Neural cell (in vitro differentiated cells): ENCODE data around the gene AHI1. TPM values are rescaled to one million over a fixed set of nuclear protein-coding genes. Genes with fewer than 3 reads are reported as not detected.

Experiments
- H2AFZ ChIP-seq: fragments of 200-600, 300-800 bp; sonication (generic), shearing (Covaris generic); 2 replicates; pipeline ENCODE4 v1.6.0; 2014; ENCODE audit warnings: low read depth, mild to moderate bottlenecking, antibody characterized with exemption, low read length, moderate library complexity
- H3F3A ChIP-seq: fragments of 200-600 bp; shearing (Covaris generic); 2 replicates; pipeline ENCODE4 v1.6.1; 2016; ENCODE audit warnings: mild to moderate bottlenecking, moderate library complexity, mixed read lengths, antibody characterized with exemption, low read length; ENCODE audit not compliant: insufficient read depth, poor library complexity, severe bottlenecking
- H3K27ac ChIP-seq: fragments of 200-600, 300-800 bp; sonication (generic), shearing (Covaris generic); 2 replicates; pipeline ENCODE4 v1.5.1; 2014; ENCODE audit warnings: mild to moderate bottlenecking, low read length, moderate library complexity
- H3K27me3 ChIP-seq: fragments of 300-800, 200-600 bp; sonication (generic), shearing (Covaris generic); 2 replicates; pipeline ENCODE4 v1.6.0; 2014; ENCODE audit warnings: mild to moderate bottlenecking, low read depth, low read length, moderate library complexity; ENCODE audit not compliant: insufficient read depth
- H3K36me3 ChIP-seq: fragments of 300-800, 200-600 bp; sonication (generic), shearing (Covaris generic); 2 replicates; pipeline ENCODE4 v1.5.1; 2014; ENCODE audit warnings: mild to moderate bottlenecking, antibody characterized with exemption, low read length, moderate library complexity; ENCODE audit not compliant: insufficient read depth
- H3K4me2 ChIP-seq: fragments of 300-800, 200-600 bp; sonication (generic), shearing (Covaris generic); 2 replicates; pipeline ENCODE4 v1.6.0; 2014; ENCODE audit warnings: mild to moderate bottlenecking, low read length
- H3K4me3 ChIP-seq: fragments of 300-800, 200-600 bp; sonication (generic), shearing (Covaris generic); 2 replicates; pipeline ENCODE4 v1.5.1; 2014; ENCODE audit warnings: mild to moderate bottlenecking, low read length, moderate library complexity
- H3K79me2 ChIP-seq: fragments of 200-600 bp; shearing (Covaris generic); replicated peaks from 2 replicates; pipeline ENCODE4 v1.6.0; 2014; ENCODE audit warnings: mild to moderate bottlenecking, low read length, moderate library complexity; ENCODE audit not compliant: insufficient read depth
- H3K9ac ChIP-seq: fragments of 300-800, 200-600 bp; sonication (generic), shearing (Covaris generic); 2 replicates; pipeline ENCODE4 v1.6.1; 2016; ENCODE audit warnings: mild to moderate bottlenecking, low read length, mixed read lengths
- H3K9me2 ChIP-seq: fragments of 200-600 bp; shearing (Covaris generic); 2 replicates; pipeline ENCODE4 v1.6.1; 2016; ENCODE audit warnings: mild to moderate bottlenecking, low read length, mixed read lengths; ENCODE audit not compliant: insufficient read depth
- H3K9me3 ChIP-seq: fragments of 200-600, 300-800 bp; sonication (generic), shearing (Covaris generic); 2 replicates; pipeline ENCODE4 v1.6.1; 2016; ENCODE audit warnings: mild to moderate bottlenecking, mixed run types, low read length, moderate library complexity, mixed read lengths
- H4K20me1 ChIP-seq: fragments of 200-600 bp; shearing (Covaris generic); 2 replicates; pipeline ENCODE4 v1.6.1; 2016; ENCODE audit warnings: mild to moderate bottlenecking, mixed run types; ENCODE audit not compliant: insufficient read depth
- EP300 ChIP-seq: fragments of 450-650 bp; conservative IDR thresholded peaks from 2 replicates; pipeline ENCODE4 v1.6.1; 2014; ENCODE audit warnings: antibody characterized with exemption, mild to moderate bottlenecking, moderate library complexity; ENCODE audit not compliant: poor library complexity, severe bottlenecking
- EZH2 ChIP-seq: fragments of 200-600, 300-800 bp; shearing (Covaris generic), sonication (generic); IDR thresholded peaks from 2 replicates; pipeline ENCODE4 v1.6.1; 2014; ENCODE audit warnings: antibody characterized with exemption, low read length, borderline replicate concordance, mild to moderate bottlenecking; ENCODE audit not compliant: insufficient read depth, poor library complexity, severe bottlenecking
- MXI1 ChIP-seq: fragments of 450-650 bp; conservative IDR thresholded peaks from 2 replicates; pipeline ENCODE4 v1.6.1; 2014; ENCODE audit warnings: antibody characterized with exemption, mild to moderate bottlenecking; ENCODE audit not compliant: poor library complexity, severe bottlenecking
- POLR2AphosphoS5 ChIP-seq: IDR thresholded peaks from 2 replicates; pipeline ENCODE4 v1.6.1; 2012
- RAD21 ChIP-seq: fragments of 450-650 bp; conservative IDR thresholded peaks from 2 replicates; pipeline ENCODE4 v1.6.1; 2014; ENCODE audit warnings: antibody characterized with exemption, mild to moderate bottlenecking, moderate library complexity
- SMC3 ChIP-seq: fragments of 450-650 bp; conservative IDR thresholded peaks from 2 replicates; pipeline ENCODE4 v1.6.1; 2014; ENCODE audit warnings: antibody characterized with exemption, mild to moderate bottlenecking, moderate library complexity; ENCODE audit not compliant: poor library complexity
- TAF1 ChIP-seq: IDR thresholded peaks from 2 replicates; pipeline ENCODE4 v1.6.1; 2012; ENCODE audit warnings: low read depth
- polyA plus RNA-seq: library from polyadenylated mRNA; depleted of rRNA; stranded (reverse); fragments of >200 nt; gene quantifications from 2 replicates; pipeline ENCODE4 v1.2.3, GENCODE V29; 2014
- TF ChIP-seq, protein P1 (sequence below): fragments of 450-650 bp; IDR thresholded peaks from 2 replicates; pipeline ENCODE4 v1.5.1; 2014; ENCODE audit warnings: antibody characterized with exemption, mild to moderate bottlenecking, moderate library complexity; ENCODE audit not compliant: poor library complexity, severe bottlenecking
- TF ChIP-seq, protein P2 (sequence below): IDR thresholded peaks from 2 replicates; pipeline ENCODE4 v1.6.1; 2012; ENCODE audit warnings: borderline replicate concordance

Gene AHI1
- polyA plus RNA-seq, 1 donor from 2014 or later = 58.2 TPM

DNA sequence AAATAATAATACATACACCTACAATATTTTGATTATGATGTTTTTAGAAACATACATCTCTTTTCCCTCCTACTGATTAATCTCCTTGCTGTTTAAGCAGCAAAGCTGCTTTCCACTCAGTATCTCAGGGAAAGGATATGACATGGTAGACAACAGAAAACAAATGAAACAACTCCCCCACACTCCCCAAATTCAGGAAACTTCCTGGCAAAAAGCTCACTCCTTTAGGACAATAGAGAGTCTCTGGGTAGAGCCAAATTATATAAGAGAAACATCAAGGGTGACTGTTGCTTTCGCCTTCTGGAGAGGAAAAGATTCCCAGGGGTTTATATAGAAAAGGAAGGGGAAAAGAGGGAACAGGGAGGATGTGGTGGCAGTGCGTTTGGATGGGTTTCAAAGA lies 48.7 kb upstream of the AHI1 start:
- Histone ChIP-seq H3K9me3 (no peaks in the 10 kb centered on the region), H3K27ac (no peak overlapping the region), H3K9me2 (no peaks in the 10 kb centered on the region), H3K9ac (no peak overlapping the region), H3F3A (no peaks in the 10 kb centered on the region), H3K36me3 (no peaks in the 10 kb centered on the region), H3K4me3 (no peak overlapping the region), H2AFZ (no peak overlapping the region), H4K20me1 (no peaks in the 10 kb centered on the region), H3K27me3 (no peaks in the 10 kb centered on the region), H3K4me2 (no peak overlapping the region), H3K79me2 (no peaks in the 10 kb centered on the region)
- TF ChIP-seq POLR2AphosphoS5 (no peak), RAD21 (no peak), TAF1 (no peak), EZH2 (no peak), MXI1 (no peak), SMC3 (no peak), EP300 (no peak)
- TF ChIP-seq, protein P1, sequence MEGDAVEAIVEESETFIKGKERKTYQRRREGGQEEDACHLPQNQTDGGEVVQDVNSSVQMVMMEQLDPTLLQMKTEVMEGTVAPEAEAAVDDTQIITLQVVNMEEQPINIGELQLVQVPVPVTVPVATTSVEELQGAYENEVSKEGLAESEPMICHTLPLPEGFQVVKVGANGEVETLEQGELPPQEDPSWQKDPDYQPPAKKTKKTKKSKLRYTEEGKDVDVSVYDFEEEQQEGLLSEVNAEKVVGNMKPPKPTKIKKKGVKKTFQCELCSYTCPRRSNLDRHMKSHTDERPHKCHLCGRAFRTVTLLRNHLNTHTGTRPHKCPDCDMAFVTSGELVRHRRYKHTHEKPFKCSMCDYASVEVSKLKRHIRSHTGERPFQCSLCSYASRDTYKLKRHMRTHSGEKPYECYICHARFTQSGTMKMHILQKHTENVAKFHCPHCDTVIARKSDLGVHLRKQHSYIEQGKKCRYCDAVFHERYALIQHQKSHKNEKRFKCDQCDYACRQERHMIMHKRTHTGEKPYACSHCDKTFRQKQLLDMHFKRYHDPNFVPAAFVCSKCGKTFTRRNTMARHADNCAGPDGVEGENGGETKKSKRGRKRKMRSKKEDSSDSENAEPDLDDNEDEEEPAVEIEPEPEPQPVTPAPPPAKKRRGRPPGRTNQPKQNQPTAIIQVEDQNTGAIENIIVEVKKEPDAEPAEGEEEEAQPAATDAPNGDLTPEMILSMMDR = no peak
- TF ChIP-seq, protein P2, sequence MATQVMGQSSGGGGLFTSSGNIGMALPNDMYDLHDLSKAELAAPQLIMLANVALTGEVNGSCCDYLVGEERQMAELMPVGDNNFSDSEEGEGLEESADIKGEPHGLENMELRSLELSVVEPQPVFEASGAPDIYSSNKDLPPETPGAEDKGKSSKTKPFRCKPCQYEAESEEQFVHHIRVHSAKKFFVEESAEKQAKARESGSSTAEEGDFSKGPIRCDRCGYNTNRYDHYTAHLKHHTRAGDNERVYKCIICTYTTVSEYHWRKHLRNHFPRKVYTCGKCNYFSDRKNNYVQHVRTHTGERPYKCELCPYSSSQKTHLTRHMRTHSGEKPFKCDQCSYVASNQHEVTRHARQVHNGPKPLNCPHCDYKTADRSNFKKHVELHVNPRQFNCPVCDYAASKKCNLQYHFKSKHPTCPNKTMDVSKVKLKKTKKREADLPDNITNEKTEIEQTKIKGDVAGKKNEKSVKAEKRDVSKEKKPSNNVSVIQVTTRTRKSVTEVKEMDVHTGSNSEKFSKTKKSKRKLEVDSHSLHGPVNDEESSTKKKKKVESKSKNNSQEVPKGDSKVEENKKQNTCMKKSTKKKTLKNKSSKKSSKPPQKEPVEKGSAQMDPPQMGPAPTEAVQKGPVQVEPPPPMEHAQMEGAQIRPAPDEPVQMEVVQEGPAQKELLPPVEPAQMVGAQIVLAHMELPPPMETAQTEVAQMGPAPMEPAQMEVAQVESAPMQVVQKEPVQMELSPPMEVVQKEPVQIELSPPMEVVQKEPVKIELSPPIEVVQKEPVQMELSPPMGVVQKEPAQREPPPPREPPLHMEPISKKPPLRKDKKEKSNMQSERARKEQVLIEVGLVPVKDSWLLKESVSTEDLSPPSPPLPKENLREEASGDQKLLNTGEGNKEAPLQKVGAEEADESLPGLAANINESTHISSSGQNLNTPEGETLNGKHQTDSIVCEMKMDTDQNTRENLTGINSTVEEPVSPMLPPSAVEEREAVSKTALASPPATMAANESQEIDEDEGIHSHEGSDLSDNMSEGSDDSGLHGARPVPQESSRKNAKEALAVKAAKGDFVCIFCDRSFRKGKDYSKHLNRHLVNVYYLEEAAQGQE = no peak

DNA sequence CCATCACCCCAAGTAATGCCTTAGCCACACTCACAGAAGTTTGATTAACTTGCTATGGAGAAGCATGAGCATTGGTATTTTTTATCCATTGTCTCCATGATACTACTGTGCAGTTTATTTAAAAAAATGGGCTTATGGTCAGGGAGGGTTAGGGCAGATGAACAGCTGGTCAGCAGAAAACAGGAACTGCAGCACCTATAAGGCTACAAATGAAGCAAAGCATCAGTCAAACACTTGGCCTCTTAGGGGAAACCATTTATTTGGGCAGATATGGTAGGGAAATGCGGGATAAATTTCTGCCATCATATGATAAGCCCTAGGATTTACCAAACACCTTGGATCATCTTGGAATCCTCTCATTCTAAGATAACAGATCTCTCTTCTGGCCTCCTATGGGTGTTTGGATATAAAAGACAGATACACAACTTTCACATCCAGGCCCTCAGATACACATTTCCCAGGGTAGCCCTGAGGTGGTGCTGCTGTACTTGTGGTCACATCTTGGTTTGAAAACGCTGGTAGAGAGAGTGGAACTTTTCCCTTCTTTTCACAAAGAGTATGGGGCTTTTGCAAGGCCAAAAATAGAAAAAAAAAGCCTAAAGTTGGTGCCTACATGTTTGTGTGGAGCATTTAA lies 42.8 kb upstream of the AHI1 start:
- Histone ChIP-seq H3K79me2 (no peaks in the 10 kb centered on the region), H3K4me2 (no peak overlapping the region), H3K27ac (no peak overlapping the region), H2AFZ (no peak overlapping the region), H3K9me3 (no peaks in the 10 kb centered on the region), H3F3A (no peaks in the 10 kb centered on the region), H4K20me1 (no peaks in the 10 kb centered on the region), H3K36me3 (no peaks in the 10 kb centered on the region), H3K27me3 (no peaks in the 10 kb centered on the region), H3K9me2 (no peaks in the 10 kb centered on the region), H3K4me3 (no peak overlapping the region), H3K9ac (no peak overlapping the region)
- TF ChIP-seq EP300 (no peak), RAD21 (no peak), SMC3 (no peak), TAF1 (no peak), EZH2 (no peak), POLR2AphosphoS5 (no peak), MXI1 (no peak)
- TF ChIP-seq, protein P2 = no peak
- TF ChIP-seq, protein P1 = no peak
